Colon (tissue), 2 donors: ENCODE data around the gene C13orf42.
"Not testable (repeated sequence)": the region's sequence is repeated elsewhere in the genome, so short reads cannot be mapped to it uniquely, and the experiment has no call there.

ENCODE experiments used
- FAIRE-seq: peaks from 2 replicates; lab custom pipeline; 2012; peaks lifted over from hg19 to GRCh38; lab: Jason Lieb, UNC
- donor health status: control.
- donor health status: control.

C13orf42 gene

GRCh38 chr13:51120873-51121272 is 9.8 kb upstream of the C13orf42 start:
- not testable (repeated sequence) for FAIRE-seq

- FAIRE-seq: no peak
Observed at GRCh38 chr13:51118809-51119431, 7.8 kb upstream of the C13orf42 start.

- no peak for FAIRE-seq
Observed at GRCh38 chr13:51113969-51114368, 2.9 kb upstream of the C13orf42 start.

GRCh38 chr13:51113186-51113881 is 2.3 kb upstream of the C13orf42 start:
- no peak for FAIRE-seq

GRCh38 chr13:51112771-51113170 is 1.7 kb upstream of the C13orf42 start:
- no peak for FAIRE-seq

GRCh38 chr13:51111997-51112396 is 923 bp upstream of the C13orf42 start:
- FAIRE-seq: no peak

- no peak for FAIRE-seq
Observed at GRCh38 chr13:51107996-51108395, 3.1 kb downstream of the C13orf42 start.

- FAIRE-seq: no peak
Observed at GRCh38 chr13:51105046-51105445, 6.0 kb downstream of the C13orf42 start.

- no peak for FAIRE-seq
Observed at GRCh38 chr13:51101636-51102235, 9.3 kb downstream of the C13orf42 start.

GRCh38 chr13:51097353-51098043 is 13.6 kb downstream of the C13orf42 start:
- no peak for FAIRE-seq

- FAIRE-seq: no peak
Observed at GRCh38 chr13:51096131-51096530, 14.9 kb downstream of the C13orf42 start.

GRCh38 chr13:51093574-51093973 is 17.5 kb downstream of the C13orf42 start:
- FAIRE-seq: no peak

- FAIRE-seq: no peak
Observed at GRCh38 chr13:51091839-51092238, 19.2 kb downstream of the C13orf42 start.

GRCh38 chr13:51083706-51084105 is 27.4 kb downstream of the C13orf42 start:
- no peak for FAIRE-seq

GRCh38 chr13:51080478-51081065 is 30.5 kb downstream of the C13orf42 start:
- not testable (repeated sequence) for FAIRE-seq

- no peak for FAIRE-seq
Observed at GRCh38 chr13:51071493-51071892, 39.6 kb downstream of the C13orf42 start.

- no peak for FAIRE-seq
Observed at GRCh38 chr13:51070005-51070649, 40.9 kb downstream of the C13orf42 start.

GRCh38 chr13:51068501-51068900 is 42.6 kb downstream of the C13orf42 start:
- no peak for FAIRE-seq

GRCh38 chr13:51067706-51068105 is 43.4 kb downstream of the C13orf42 start:
- FAIRE-seq: no peak

GRCh38 chr13:51067210-51067701 is 43.8 kb downstream of the C13orf42 start:
- no peak for FAIRE-seq

GRCh38 chr13:51066091-51066831 is 44.8 kb downstream of the C13orf42 start:
- FAIRE-seq: no peak
